GM19463 (cell line): Measurements from ENCODE around the gene NOXA1.
"Not testable (repeated sequence)": the region's sequence is repeated elsewhere in the genome, so short reads cannot be mapped to it uniquely, and the experiment has no call there.

Experiments
- ATAC-seq: cut with Tn5 transposase; IDR thresholded peaks from one replicate; pipeline ENCODE4 v1.9.1; 2021; ENCODE audit warnings: mild to moderate bottlenecking, moderate library complexity; ENCODE audit not compliant: unreplicated experiment

NOXA1 gene

DNA sequence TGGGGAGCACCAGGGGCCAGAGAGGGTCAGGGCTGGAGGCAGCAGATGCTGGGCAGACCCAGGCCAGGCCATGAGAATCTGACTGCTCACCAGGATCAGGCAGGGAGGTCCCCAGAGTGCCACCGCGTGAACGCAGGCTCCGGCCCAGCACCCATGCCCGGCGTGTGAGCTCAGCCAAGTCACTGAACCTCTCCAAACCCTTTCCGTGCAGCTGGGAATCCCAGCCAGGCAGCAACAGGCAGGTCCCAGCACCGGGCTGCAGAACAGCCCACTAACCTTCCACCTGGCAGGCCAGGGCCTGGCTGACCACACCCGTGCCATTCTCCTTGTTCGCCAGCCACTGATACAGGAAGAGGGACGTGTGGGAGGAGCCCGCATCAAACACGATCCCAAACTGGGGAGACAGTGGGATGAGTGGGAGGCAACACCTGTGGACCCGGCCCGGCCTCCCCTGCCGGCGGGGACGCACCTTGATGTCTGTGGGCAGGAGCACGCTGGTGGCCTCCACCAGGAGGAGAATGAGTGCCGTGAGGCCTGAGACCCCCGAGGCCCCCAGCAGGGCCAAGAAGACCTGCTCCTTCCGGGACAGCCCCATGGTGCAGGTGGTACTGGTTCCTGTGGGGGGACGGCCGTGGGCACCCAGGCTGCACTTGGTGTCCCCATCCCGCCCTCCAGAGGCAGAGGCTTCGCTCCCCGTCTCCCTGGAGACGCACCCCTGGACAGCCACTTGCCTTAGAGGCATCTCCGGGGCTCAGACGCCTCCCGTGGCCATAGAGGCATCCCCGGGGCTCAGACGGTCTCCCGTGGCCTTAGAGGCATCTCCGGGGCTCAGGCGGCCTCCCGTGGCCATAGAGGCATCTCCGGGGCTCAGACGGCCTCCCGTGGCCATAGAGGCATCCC is 14.7 kb downstream of the NOXA1 start:
- no peak for ATAC-seq

DNA sequence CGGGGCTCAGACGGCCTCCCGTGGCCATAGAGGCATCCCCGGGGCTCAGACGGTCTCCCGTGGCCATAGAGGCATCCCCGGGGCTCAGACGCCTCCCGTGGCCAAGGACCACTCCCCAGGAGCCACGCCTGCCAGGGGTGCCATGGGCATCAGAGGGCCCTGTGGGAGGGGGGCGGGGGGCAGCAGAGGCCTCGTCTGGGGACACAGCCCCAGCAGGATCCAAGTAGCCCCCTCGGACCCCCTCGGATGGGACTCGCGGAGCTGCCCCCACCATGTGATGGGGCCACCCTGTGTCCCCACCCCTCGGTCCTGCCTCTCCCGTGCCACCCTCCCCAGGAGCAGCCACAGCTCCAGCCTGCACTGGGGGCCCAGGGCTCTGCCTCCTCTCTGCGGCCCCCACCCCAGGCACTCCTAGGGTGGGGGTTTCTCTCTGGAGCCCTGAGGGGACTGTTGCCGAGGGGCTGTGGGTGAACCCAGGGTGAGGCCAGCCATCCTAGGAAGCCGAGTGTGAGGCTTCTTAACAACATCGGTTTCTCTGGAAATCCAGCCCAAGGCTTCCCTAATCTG is 15.5 kb downstream of the NOXA1 start:
- no peak for ATAC-seq

DNA sequence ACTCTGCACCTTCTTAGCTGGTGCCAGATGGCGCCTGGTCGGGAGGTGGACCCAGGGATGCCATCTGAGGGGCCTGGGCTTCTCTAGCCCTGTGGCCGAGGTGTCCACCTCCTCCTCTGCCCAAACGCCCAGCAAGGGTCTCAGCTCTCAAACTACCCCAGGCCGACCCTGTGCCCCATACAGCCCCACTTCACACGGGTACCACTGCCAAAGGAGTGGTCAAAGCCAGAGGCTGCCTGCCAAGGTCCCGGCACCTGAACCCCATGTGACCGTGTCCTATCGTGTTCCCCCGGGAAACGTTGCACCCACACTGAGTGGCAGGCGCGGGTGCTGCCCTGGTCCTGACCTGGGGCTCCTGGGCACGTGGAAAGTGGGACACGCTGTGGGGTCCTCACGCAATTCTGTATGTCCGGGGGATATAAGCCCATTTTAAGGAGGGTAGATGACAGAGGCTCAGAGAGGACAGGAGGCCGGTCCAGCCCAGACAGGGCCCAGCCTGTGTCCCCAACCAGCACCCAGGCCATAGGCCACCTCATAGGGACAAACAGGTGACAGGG is 16.0 kb downstream of the NOXA1 start:
- no peak for ATAC-seq

DNA sequence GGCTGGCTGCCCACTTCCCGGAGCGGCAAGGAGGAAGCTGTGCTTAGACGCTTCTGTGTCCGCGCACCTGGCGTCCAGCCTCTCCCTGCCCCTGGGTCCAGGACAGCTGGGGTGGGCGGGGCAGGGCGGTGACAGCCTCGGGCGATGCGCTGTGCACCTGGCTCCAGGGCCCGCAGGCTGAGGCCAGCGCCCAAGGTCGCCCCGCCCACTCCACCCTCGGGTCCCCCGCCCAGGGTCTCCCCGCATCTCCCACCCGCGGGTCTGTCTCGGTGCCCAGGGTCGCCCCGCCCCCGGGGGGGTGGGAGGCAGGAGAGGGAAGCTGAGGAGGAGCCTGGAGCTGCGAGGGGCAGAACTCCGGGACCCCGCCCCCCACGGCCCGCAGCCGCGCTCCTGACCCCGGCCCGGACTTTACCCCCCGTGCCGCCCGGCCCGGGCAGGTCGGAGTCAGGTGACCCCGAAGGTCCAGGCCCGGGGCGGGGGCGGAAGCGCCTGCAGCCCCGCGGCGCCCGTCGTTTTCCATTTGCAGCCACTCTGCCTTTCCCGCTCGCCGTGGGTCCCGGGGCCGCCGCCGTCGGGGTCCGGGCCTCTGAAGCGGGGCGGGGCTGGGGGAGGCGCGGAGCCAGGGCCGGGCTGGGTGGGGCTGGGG is 18.2 kb downstream of the NOXA1 start, which contains the start of gene ENTPD8:
Gene ENTPD8 (minus strand): TSS at position 69 of the 646 bp plus-strand sequence. CDS start 3,072 bp downstream, outside the sequence.
- no peak for ATAC-seq

DNA sequence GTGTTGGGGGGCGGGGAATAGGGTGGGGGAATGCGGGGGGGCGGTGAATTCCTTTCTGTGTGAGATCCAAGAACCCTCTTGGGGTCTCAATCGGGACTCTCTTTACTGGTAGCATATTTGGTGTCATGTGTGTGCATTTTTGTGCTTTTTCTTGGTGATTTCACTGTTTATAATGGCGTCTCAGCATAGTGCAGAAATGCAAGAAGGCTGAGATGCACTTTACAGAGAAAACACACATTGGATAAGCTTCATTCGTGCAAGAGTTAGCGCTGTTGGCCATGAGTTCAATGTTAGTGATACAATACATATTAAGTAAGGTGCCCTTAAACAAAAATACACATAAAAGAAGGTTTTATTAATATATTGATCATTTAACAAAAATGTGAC is 18.7 kb downstream of the NOXA1 start:
- ATAC-seq, result no peak

DNA sequence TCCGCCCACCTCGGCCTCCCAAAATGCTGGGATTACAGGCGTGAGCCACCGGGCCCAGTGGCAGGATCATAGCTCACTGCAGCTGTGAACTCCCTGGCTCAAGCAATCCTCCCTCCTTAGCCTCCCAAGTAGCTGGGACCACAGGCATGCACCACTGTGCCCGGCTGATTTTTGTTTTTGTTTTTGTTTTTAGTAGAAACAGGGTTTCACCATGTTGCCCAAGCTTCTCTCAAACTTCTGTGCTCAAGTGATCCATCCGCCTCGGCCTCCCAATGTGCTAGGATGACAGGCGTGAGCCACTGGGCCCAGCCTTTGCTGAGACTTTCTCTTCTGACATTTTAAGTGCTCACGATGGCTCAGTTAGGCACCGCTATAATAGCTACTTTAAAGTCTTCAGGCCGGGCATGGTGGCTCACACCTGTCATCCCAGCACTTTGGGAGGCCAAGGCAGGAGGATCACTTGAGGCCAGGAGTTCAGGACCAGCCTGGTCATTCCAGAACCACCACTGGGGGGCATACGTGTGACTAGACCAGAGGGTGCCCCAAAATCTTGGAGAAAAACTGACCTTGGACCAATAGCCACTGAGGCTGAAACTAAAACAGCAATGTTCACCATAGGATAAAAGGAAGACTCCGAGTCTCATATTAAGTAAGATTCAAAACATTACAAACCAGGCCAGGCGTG is 21.1 kb downstream of the NOXA1 start:
- ATAC-seq, result no peak

DNA sequence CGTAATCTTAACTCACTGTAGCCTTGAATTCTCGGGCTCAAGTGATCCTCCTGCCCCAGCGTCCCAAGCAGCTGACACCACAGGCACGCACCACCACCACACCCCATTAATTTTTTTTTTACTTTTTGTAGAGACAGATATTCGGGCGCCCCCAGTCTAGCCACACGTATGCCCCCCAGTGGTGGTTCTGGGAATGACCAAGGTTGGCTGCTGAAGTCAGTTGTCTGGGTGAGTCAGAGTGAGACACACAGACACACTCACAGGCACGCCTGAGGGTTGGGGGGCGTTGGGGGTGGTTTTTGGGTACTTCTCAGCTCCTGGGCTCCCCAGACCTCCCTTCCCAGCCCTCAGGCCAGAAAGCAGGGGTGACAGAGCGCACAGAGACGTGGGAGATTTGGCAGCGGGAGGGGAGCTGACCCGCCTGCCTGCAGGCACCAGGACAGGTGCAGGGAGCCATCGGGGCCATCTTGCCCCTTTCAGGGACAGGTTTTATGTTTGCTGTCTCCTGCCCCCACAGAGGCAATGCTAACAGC is 22.1 kb downstream of the NOXA1 start:
- no peak for ATAC-seq

DNA sequence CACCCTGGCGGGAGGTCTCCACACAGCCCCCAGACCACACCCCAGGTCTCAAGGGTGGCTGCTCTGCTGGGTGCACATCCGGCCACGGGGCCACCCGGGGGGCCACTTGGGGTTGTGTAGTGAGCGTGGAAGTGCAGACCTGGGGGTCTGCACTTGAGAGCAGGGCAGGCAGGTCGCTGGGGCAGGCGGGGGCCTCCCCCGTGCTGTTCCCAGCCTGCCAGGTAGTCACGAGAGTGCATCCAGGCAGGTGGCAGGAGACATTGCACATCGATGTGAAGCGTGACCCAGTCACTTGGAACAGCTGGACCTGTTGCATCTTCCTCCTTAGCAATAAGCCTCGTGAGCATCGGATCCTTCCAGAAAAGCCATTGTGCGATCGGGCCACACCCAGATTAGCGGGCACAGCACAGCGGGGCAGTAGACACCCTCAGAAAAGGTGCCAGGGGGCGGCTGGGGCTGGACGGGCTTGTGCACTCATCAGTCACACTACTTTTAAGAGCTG is 22.8 kb downstream of the NOXA1 start:
- ATAC-seq, result no peak

DNA sequence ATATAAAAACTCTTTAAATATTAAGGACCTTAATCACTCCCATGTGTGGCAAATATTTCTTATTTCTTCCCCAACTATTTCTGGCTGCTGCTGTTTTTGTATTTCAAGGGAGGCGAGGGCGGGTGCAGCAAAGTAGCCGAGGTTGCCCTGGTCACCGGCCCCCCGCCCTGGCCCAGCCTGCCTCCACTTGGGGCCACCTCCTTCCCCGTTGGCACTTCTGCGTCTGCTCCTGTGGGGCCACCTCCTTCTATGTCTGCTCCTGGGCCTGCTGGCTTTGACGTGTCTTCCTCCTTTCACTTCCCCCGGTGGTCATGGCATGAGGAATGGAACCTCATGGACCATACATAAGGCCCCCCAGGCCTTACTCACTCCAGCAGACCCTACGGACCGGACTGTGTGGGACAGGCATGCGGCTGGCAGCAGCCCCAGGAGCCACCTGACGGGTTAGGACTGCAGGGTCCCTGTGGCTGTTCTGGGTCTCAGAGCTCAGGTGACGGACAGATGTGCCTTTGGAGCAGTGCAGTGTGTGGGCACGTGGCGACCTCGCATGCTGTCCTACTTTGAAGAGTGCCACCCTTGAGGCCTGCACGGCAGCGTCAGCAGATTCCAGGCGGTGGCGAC is 23.8 kb downstream of the NOXA1 start:
- ATAC-seq, result no peak

DNA sequence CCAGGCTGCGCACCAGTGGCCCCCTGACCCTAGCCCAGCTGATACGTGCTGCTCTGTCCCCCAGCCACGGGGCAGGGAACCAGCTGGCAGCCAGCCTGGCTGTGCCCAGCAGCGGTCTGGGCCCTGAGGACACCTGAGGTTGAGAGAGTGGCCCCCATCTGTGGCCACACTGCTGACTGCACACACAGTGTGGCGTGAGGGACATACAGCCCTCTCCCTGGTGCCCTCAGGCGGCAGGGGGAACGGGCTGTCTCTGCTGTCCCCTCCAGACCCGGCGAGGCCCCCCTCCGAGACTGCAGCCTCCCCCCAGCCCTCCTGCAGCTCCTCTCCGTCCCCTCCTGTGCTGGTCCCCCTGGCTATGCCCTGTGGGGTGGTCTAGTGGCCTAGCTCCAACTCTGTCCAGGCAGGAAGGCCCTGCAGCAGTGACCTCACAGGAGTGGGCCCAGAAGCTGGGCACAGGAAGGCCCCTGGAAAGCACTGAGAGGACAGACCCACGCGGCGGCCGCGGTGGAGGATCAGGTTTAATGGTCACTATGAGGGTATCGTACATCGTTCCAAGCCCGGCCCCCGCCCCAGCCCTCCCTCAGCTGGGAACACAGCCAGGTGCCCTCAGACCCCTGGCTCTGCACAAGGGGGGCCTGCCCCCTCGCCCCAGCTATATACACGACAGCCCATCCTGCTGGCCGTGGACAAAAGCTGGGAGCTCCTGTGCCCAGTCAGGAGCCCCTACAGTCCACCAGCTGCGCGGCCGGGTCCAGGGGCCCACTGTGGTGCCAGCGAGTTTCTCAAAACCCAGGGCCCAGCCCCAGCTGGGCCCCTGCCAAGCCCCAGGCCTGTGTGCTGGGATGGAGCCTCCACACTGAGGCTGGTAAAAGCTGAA is 24.8 kb downstream of the NOXA1 start:
- no peak for ATAC-seq

DNA sequence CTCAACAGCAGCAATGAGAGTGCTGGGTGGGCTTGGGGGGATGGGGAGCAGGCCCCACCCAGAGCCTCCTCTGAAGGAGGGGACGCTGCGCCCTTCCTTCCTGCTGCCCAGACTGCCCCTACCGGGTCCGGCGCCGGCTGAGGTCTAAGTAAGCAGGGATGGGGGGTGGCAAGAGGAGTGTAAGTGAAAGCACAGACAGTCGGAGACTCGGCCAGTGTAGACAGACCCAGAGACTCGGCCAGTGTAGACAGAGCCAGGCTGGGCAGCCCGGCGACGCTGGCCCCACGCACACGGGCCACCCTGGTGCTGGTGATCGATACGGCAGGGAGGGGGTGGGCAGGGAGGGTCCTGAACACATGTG is 25.4 kb downstream of the NOXA1 start:
- no peak for ATAC-seq

DNA sequence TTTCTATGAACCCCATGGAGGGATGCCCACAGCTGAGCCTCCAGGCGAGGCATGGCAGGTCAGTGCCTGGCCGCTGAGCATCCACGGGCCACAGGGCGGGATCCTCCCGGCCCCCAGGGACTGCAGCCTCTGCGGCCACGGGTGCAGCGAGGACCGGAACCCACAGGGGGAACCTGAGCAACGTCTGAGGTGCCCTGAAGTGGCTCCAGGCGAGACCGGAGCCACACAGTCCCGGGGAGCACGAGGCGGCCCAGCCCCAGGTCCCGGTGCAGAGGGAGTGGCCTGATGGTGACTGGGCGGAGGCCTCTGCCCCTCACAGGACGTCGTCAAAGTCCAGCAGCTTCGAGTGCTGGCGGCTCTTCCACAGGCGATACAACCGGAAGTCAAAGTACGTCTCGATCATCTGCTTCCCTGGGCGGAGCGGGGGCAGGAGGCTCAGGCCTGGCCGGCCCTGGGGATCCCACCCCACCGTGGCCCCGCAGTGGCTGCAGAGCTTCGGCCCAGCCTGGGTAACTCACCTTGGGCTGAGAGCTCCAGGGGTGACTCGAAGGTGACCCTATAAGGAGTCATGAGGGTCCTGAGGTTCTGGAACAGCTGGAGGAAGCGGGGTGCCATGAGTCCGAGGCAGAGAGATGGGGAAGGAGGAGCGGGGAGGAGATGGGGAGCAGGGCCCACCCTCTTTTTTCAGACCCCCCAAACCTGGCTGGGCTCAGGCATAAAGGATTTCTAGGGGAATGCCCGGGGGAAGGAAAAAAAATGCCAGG is 26.1 kb downstream of the NOXA1 start:
- no peak for ATAC-seq

DNA sequence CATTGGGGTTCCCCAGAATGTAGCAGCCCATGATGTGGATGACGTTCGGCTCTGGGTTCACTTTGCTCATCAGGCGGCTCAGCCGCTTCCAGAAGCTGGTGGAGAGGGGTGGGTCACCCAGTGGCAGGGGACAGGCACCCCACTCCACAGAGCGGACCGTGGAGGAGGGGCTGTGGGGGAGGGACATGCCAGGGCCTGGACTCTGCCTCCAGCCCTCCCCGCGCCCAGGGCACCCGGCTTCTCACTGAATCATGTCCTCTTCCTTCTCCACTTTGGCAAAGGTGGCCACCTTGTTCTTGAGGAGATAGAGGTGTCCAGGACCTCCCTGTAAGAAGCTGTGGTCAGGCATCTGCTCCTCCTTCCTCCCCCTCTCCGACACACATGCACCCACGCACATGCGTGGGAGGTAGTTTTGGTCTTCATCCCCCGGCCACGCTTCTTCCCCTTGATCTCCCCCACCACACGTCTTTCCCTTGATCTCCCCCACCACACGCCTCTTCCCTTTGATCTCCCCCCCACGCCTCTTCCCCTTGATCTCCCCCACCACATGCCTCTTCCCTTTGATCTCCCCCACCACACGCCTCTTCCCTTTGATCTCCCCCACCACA is 26.8 kb downstream of the NOXA1 start:
- ATAC-seq, result no peak

DNA sequence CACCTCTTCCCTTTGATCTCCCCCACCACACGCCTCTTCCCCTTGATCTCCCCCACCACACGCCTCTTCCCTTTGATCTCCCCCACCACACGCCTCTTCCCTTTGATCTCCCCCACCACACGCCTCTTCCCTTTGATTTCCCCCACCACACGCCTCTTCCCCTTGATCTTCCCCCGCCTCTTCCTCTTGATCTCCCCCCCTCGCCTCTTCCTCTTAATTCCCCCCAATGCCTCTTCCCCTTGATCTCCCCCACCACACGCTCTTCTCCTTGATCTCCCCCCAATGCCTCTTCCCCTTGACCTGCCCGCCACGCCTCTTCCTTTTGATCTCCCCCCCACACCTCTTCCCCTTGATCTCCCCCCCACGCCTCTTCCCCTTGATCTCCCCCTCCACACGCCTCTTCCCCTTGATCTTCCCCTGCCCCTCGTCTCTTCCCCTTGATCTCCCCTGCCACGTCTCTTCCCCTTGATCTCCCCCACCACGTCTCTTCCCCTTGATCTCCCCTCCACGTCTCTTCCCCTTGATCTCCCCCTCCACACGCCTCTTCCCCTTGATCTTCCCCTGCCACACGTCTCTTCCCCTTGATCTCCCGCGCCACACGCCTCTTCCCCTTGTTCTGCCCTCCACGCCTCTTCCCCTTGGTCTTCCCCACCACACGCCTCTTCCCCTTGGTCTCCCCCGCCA is 27.5 kb downstream of the NOXA1 start:
- ATAC-seq, result not testable (repeated sequence)

DNA sequence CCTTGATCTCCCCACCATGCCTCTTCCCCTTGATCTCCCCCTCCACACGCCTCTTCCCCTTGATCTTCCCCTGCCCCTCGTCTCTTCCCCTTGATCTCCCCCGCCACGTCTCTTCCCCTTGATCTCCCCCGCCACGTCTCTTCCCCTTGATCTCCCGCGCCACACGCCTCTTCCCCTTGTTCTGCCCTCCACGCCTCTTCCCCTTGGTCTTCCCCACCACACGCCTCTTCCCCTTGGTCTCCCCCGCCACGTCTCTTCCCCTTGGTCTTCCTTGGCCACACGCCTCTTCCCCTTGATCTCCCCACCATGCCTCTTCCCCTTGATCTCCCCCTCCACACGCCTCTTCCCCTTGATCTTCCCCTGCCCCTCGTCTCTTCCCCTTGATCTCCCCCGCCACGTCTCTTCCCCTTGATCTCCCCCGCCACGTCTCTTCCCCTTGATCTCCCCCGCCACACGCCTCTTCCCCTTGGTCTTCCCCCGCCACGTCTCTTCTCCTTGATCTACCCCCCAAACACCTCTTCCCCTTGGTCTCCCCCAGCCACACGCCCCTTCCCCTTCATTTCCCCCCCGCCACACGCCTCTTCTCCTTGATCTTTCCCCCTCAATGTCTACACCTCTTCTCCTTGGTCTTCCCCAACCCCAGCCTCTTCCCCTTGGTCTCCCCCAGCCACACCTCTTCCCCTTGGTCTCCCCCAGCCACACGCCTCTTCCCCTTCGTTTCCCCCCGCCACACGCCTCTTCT is 28.2 kb downstream of the NOXA1 start:
- ATAC-seq, result not testable (repeated sequence)

DNA sequence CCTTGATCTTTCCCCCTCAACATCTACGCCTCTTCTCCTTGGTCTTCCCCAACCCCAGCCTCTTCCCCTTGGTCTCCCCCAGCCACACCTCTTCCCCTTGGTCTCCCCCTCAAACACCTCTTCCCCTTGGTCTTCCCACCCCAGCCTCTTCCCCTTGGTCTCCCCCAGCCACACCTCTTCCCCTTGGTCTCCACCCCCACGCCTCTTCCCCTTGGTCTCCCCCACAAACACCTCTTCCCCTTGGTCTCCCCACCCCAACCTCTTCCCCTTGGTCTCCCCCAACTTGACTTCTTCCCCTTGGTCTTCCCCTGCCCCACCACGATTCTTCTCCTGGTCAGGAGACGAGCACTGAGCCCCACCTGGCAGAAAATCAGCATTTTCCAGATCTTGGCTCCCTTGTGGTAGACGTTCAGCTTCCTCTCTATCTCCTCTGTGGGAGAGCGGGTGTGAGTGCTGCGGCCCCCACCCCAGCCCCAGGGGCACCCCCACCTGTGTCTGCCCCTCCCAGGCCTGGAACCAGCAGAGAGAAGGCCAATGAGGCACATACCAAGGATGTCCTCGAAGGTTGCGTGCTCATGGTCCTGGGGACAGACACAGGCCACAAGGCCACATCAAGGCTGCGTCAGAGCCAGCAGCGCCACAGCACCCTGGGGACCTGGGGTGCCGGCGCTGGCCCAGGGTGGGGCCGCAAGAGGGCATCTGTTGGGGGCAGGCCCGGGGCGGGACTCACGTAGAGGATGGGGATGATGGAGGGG is 29.0 kb downstream of the NOXA1 start:
- ATAC-seq, result no peak
